NCI-H2081 treated with DMSO at 0.1 percent for 48 hours (cell line): ENCODE data around the gene KCNQ1OT1.

Experiments used
- DNase-seq: peaks from one replicate; lab custom pipeline; 2025; lab: John Stamatoyannopoulos, UW

KCNQ1OT1 gene

GRCh38 chr11:2582351-2582945 lies 117.3 kb downstream of the KCNQ1OT1 start:
- DNase-seq, result no peak

GRCh38 chr11:2581931-2582350 lies 117.9 kb downstream of the KCNQ1OT1 start:
- DNase-seq, result no peak

DNA sequence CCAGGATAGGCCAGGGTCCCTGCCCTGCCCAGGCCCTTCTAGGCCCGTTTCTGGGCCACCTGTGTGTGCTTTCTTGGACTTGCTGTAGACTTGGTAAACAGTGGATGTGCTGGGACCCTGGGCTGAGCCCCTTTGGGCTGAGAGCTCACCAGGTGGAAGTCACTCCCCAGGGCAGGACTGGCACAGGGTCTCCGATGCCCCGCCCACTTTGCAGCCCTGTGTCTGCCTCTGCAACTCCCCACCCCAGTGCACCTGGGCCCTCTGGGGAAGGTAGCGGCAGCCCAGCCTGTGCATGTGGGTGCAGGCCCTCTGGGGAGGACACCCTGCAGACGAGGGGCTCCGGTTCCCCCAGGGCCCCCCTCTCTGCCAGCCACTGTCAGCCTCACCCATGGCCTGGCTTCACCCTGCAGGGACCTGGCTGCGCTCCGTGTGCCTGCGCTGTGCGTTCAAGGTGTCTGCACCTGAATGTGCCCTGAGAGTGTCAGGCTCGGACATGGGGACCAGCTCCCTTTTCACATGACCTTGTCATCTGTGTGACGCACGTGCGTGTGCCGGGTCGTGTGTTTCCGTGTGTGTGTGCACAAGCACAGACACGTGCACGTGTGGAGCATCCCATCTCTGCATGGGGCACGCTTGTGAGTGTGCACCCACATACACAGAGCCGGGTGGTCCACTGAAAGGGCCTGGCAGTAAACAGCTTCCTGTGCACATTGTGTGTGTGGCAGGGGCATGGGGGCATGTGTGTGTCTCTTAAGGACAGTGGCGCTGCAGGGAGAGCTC lies 118.5 kb downstream of the KCNQ1OT1 start:
- no peak for DNase-seq

DNA sequence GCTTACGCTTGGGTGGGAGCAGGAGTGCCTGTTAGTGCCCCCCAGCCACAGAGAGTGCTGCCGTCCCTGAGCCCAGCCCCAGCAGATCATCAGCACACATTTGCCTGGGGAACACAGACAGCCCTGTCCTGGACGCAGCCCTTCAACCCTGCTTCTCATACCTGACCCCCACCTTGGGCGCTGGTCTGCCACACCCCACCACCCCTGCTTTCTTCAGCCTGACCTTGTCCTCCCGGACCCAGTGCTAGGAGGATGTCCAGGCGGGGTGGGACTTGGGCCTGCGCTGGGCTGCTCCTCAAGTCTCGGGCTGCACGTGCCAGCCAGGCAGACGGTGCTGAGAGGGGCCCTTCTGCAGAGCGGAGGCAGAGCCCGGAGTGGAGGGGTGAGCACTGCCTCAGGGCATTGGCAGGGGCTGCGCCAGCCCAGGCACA lies 119.2 kb downstream of the KCNQ1OT1 start:
- DNase-seq, result no peak

DNA sequence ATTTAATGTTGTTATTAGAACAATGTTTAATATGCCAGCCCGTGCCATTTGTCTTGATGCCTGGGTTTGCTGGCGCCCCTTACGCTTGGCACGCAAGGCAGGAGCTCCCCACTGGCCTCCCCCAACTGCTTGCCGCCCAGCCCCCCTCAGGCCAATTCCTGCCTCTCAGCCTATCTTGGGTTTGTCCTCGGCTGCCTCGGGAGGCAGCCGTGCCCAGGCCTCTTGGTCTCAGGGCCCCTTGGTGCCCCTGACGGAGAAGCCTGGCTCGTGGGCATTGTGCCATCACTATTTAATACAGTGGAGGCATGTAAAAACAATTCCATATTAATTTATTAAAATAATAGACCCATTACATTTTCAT lies 119.8 kb downstream of the KCNQ1OT1 start:
- no peak for DNase-seq

DNA sequence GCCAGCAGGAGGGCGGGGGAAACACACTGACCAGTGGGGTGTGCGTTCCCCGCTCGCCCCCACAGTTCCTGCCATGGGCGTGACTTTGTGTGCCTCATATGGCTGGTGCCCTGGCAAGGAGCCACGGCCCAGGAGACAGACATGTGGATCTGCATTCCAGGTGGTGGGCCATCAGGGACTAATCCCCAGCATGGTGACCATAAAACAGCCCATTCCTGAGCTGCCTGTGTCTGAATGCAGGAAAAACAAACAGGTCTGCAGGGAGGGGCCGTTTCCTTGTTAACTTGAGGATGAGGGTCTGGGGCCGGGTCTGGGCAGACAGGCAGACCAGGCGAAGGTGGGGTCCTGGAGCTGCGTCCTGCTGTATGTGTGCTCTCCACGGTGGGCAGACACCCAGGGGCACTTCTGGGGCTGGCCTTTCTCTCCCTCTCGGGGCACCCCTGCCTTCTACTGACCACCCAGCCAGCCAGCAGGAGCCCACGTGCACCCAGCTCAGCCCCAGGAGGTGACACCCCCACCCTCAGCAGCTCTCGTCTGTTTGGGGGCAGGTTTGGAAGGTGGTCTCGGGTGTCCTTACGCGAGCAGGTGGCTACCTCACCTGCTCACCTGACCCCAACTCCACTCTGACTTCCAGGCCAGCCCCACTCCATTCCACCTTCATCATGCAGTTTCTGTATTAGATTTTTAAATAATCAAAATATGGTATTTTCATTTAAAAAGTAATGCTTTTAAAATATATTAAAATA lies 120.3 kb downstream of the KCNQ1OT1 start:
- DNase-seq, result no peak

- no peak for DNase-seq
These were observed 120.9 kb downstream of the KCNQ1OT1 start for GRCh38 chr11:2578929-2579270.

DNA sequence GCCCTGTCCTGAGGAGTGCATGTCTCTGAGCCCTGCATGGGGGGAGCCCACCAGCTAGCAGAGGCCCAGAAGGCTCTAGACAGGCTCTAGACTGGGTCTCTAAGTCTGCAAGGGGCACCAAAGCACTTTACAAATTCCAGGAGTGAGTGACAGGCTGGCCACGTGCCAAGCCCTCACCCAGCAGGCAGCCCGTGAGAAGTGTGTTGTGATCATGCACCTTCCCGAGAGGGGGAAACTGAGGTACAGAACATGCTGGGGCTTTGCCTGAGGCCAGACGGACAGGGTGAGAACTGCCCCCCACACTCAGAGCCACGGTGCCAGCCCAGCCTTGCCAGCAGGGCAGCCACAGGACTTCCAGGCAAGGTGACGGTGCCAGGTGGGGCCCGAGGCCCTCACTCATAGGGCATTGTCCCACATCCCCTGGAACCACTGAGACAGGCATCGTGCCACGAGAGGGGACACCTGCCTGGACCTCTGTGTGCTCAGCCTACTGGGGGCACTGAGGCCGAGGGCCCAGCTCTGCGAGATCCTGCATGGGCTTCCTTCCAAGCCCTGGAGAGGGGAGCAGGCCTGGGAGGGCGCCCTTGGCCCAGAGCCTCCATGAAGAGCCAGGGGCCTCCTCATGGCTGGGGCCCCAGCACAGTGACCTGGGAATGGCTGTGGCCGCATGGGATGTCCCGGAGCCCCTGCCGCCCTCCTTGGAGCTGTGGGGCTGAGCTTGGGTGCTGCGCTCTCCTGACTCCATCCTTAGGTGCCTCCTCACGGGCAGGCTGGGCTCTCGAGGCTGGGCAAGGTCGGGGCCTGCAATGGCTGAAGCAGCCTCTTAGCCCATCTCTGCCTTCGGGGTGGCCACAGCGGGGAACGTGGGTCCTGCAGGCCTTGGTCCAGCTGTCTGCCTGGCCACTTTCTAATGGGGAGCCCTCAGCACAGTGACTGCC lies 121.5 kb downstream of the KCNQ1OT1 start:
- DNase-seq, result no peak

DNA sequence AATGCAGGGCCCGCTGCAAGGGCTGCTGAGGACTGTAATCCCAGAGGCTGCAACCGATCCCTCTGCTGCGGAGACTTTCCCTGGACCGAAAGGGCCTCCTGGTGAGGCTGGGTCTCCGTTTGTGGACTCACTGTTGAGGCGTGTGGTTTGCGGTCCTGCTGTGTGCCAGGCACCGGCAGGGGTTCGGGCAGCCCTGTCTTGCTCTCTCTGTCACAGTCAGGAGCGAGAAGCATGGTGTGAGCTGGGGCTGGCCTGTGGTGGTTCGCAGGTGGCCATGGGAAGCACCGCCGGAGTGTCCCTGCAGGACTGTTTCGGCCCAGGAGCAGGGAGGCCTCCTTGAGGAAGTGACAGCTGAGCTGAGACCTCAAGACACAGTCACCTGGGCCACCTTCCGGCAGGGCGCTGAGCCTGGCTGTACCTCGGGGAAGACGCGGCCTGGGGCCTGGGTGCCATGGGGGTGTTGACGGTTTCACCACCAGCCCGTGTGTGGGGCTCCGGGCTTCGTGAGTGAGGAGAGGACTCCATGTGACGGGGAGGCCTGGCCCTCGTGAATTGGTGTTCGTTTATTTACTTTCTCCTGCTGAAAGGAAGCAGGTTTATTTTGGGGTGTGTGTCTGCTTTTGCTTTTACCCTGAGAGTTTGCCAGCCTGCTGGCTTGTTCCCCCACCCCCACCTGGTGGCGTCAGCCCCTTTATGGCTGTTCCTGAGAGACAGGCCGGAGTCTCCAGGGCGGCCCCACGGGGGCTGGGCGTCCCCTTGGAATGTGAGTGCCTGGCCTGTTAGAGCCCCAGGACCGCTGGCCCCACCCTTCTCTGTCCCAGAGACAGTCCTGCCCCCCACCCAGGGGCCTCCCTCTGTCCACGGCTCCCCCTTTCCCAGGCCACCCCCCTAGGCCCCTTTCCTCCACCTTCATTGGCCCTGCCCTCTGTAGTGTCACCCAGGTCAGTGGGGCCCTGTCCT lies 122.5 kb downstream of the KCNQ1OT1 start:
- DNase-seq, result no peak

GRCh38 chr11:2576549-2576948 lies 123.2 kb downstream of the KCNQ1OT1 start:
- no peak for DNase-seq

- DNase-seq, result no peak
These were observed 123.7 kb downstream of the KCNQ1OT1 start for GRCh38 chr11:2576111-2576510.

- no peak for DNase-seq
These were observed 124.2 kb downstream of the KCNQ1OT1 start for GRCh38 chr11:2575591-2576051.

GRCh38 chr11:2574553-2575535 lies 125.0 kb downstream of the KCNQ1OT1 start:
- no peak for DNase-seq

- DNase-seq, result no peak
These were observed 125.7 kb downstream of the KCNQ1OT1 start for GRCh38 chr11:2574043-2574552.

GRCh38 chr11:2573240-2574042 lies 126.4 kb downstream of the KCNQ1OT1 start:
- DNase-seq, result no peak

- no peak for DNase-seq
These were observed 127.1 kb downstream of the KCNQ1OT1 start for GRCh38 chr11:2572491-2573239.

GRCh38 chr11:2571598-2572281 lies 128.1 kb downstream of the KCNQ1OT1 start:
- no peak for DNase-seq
